ENCODE results near the gene CLRN3.

CLRN3 gene

GRCh38 chr10:127918572-127918971, 25.8 kb upstream of the CLRN3 start:
- no peak for DNase-seq

- no peak for DNase-seq
Observed at GRCh38 chr10:127916826-127917225, 24.1 kb upstream of the CLRN3 start.

GRCh38 chr10:127915324-127915723, 22.6 kb upstream of the CLRN3 start:
- DNase-seq, result no peak

- DNase-seq, result no peak
Observed at GRCh38 chr10:127913368-127913759, 20.6 kb upstream of the CLRN3 start.

DNA sequence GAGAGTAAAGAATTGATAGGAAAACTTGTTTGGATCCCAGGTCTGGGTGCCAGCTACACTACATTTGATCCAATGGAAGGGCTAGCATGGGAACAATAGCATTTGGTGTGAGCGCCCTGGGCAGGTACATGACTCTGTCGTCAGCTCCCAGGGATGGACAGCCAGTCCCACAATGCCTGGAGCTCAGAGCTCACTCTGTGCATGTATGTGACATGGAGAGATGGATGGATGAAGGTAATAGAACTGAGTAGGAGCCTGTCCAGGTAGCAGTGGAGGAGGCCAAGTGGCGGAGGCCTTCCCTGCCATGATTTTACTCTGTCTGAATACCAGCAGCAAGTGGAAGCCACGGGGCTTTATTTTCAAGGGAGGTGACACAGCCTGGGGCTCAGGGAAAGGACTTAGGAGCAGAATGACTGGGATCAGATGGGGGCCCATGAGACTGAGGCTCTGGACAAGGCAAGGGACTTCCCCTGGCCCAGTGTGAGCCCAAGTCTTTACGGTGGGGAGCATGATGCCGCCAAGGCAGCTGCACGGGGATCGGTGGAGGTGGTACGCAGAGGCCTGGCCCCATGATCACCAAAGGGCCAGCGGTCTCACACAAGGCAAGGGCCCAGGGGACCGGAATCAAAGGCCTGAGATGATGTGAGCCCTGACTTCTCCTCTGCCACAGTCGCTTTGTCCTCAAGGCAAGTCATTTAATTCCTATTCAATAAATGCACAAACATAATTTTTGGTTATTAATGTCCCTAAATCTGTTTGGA, 20.0 kb upstream of the CLRN3 start:
- no peak for DNase-seq

DNA sequence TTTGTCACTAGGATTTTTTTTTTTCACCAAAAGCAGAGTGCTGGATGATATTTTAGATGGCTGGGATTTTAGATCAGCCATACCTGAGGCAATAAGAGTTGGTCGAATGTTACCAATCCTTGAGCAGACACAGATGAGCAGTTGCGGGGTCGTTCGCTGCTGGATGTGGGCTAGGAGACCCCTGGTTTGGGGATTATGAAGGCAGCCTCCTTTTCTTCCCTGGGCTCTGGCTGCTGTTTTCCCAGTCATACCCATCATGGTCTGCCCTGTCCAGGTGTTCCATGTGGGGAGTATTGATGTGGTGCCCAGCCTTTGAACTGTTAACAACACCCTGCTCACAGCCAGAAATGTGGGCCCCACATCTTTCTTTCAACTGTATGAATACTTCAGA, 19.1 kb upstream of the CLRN3 start:
- DNase-seq, result no peak

DNA sequence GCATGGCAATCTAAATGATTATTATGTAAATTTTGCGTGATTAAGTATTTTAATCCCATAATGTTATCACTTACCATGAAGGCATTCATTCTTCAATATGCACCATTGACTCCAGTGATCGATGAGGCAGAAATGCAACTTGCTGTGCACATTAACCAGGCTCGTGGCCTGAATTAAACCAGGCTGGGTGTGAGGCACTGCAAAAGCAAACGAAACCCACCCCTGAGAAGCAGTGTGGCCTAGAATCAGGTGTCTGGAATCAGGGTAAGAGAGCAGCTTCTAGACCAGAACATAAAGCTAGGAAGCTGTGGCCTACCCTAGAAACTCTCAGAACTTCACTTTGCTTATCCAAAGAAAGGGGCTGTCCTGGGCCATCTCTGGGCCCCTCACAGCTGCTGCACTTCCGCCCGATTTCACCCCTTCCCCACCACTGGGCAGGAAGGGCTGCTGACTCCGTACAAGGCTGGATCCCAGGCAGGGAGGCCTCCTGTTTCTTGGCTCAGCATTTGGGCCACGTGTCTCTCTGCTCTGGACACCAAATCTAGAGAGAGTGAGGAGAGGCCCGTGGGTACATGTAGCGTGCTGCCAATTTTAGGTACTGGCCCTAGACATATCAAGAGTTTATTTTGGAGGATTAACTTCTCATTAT, 18.6 kb upstream of the CLRN3 start:
- no peak for DNase-seq

- DNase-seq, result no peak
Observed at GRCh38 chr10:127910464-127910770, 17.7 kb upstream of the CLRN3 start.

DNA sequence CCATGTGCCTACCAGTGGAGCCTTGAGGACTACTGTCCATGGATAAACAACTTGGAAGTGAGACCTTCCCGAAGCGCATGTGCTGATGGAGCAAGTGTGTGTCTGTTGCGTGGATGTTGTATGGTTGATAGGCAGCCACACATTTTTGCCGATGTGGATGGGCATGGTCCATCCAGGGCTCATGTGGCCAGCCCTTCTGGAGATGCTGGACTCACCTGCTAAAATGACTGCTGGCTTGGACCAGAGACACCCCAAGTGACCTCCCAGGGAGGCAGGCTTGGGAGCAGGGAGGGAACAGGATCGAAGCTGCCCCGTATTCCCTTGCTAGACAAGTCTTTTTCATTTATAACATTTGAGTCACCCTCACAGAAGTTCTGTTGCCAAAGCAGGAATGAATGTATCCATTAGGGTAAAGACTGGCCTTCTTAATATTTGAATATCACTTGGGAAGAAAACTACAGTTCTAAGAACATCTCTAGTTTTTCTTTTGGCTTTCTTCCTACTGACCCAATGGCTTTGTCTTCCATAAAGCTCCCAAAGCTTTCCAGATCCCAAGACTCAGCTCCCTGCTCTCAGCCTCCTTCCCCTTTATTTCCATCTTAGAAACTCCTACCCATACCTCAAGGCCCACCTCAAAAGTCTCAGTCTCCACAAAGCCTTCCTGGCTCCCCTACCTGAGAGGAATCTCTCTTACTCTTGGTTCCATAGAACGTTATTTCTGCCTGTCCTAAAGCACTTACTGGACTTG, 17.1 kb upstream of the CLRN3 start:
- no peak for DNase-seq

- DNase-seq, result no peak
Observed at GRCh38 chr10:127908959-127909267, 16.2 kb upstream of the CLRN3 start.

DNA sequence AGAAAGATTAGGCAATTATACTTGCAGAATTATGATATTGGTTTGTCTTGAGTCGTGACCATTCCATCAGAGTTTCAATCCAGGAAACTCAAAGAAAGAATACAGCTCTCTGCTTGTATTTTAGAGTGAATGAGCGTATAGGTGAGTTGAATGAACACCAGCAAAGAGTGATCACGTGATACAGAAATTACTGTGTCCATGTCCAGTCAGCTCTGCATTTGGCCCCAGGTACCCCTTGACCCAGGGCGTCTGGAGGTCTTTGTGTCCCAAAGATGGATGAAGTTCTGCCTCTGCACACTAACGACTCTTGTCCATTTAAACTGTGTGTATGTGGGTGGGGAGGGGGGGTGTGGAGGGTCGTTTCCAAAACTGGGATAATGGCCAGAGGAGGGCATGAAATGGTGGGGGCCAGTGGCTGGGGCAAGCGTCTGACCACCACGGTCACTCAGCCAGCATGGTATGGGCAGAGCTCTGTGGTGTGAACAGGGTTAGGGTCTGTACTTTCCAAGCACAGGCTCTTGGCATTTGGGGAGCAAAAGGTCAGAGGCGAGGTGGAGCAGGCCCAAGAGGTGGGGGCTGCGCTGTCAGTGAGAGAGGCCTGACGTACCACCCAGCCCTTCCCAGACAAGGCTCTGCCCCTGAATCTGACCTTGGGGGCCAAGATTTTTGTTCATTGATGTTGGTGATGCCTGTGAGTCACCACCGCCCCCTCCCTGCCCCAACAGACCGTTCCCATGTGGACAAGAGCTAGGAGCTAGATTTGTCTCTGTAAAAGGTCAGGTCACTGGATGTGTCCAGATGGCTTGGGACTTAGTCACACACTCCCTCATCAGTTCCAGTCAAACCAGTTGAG, 15.6 kb upstream of the CLRN3 start:
- DNase-seq, result no peak

DNA sequence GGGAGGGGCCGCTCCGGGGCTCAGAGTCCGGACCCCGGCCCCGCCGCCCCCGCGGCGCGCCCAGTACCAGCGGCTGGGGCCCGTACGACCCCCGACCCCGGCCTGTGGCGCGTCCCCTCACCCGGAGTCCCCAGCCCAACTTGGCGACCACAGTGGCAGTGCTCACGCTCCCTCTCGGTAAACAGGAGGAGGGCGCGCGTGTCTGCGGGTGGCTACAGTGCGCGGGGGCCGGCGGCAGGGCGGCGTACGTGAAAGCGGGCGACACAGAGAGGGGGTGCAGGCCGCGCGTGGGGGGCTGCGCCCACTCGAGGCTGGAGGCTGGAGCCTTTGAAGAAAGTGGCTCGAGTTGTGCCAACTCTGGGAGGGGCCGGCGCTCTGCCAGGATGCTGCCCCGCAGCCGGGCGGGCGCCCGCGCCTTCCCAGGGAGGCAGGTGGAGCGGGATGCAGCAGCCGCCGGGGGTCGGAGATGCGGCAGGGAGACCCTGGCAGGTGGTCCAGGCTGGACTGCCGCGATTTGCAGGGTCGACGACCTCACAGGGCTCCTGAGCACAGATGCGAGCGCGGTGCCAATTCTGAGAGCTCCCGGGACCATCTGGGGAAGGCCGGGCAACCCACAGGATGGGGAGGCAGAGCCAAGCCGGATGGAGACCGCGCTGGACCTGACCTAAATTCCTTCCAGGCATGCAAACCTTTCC, 14.8 kb upstream of the CLRN3 start:
- DNase-seq, result no peak

DNA sequence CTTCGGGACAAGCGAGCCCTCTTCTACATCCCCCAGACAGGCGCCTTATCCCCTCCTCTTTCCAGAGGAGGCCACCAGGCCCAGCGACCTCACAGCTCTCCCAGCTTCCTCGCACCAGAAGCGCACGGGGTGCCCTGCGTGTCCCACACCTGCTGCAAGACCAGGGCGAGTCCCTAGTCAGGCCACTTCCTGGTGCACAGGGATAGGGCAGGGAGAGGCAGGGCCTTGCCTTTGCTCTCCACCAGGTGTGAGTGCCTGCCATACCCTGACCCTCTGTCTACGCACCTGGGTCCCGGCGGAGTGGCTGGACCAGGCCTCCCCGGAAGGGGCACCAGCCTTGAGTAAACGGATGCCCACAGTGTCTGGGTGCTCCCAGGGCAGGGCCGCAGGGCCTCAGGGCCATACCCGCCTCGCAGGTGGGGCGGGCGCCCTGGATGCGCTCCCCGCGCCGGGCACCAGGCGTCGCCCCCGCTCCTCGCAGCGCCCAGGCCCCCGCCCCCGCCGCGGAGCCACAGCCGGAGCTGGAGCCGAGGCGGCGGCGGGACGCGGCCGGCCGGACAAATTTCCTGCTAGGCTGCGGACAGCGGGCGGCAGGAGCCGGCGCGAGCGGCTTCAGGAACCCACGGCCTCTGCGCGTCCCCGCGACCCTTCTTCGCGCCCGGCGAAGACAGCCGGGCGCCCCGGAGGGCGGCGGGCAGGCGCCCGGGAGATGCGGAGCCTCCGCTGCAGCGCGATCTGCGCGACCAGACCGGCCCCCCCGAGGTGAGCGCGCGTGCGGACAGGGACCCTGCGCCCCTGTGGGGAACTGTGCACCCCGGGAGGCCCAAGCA, 14.0 kb upstream of the CLRN3 start, which contains the start of gene PTPRE:
Gene PTPRE, plus strand, starts transcription at position 556 of the 830 bp plus-strand sequence. CDS start 133,779 bp downstream, outside the sequence.
- DNase-seq, result no peak

GRCh38 chr10:127905848-127906261, 13.1 kb upstream of the CLRN3 start:
- no peak for DNase-seq

DNA sequence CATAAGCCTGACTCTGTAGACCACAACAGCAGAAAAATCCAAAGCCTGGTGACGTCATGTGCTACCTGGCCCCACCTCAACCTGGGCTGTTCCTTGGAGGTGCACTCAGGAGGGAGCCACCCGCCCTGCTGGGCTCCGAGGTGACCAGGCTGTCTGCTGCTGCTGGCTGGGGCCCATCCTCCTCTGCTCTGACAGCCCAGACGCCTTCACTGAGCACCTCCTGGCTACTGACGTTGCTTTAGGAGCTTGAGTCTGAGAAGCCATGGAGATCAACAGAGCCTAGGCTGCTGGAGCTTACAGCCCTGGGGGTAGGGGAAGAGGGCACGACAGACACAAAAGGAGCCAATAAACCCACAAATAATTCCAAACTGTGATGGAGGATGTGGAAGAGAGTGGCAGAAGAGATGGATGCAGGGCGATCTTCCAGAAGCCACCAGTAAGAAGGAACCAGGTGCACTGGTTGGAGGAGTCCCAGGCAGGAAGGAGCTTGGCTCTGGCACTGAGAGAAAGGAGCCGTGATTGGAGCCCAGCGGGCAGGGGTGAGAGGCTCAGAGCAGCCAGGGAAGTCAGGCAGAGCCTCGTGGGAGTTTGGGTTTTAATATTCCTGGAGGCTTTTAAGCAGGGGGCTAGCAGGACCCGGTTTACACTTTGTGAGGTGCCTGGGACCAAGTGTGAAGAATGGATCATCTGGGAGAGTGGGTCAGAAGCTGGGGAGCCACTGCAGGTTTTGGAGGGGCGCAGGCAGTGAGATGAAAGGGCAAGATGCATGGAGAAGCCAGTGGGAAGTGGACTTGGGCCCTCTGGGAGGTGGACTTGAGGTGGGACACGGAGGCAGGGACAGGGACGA, 12.5 kb upstream of the CLRN3 start:
- no peak for DNase-seq

- no peak for DNase-seq
Observed at GRCh38 chr10:127904311-127905000, 11.7 kb upstream of the CLRN3 start.

DNA sequence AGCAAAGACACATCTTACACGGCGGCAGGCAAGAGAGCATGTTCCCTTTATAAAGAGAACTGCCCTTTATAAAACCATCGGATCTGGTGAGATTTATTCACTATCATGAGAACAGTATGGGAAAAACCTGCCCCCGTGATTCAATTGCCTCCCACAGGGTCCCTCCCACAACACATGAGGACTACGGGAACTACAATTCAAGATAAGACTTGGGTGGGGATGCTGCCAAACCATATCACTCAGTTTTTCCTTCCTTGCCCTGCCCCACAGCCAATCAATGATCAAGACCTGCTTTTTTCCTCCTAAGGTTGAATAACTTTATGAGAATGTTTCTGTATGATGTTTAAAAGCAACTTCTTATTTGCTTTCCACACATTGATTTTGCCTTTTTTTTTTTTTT, 11.0 kb upstream of the CLRN3 start:
- DNase-seq, result no peak

GRCh38 chr10:127899766-127900387, 7.1 kb upstream of the CLRN3 start:
- no peak for DNase-seq

- no peak for DNase-seq
Observed at GRCh38 chr10:127897177-127897576, 4.4 kb upstream of the CLRN3 start.

DNA sequence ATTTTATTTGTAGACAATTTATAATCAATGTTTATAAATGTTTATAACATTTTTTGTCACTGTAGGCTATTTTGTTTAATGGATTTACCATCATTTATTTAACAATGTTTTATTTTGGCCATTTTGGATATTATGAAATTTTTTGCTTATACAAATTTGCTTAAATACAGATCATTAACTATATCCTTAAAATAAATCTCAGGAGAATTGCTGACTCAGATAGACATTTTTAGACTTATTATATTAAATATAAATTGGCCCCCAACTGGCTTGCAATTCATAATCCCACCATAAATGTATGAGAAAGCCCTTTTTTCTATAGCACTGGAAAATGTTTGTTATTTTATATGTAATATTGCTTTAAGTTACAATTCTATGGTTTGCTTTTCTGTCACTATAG, 3.8 kb upstream of the CLRN3 start:
- no peak for DNase-seq
